Type B pancreatic cell (in vitro differentiated cells): ENCODE measurements around the gene LTB4R. TPM values are rescaled to one million over a fixed set of nuclear protein-coding genes. Genes with fewer than 3 reads are reported as not detected.

Experiments
- DNase-seq: peaks from one replicate; pipeline ENCODE4 v3.0.0; 2021; ENCODE audit warnings: mixed read lengths; ENCODE audit not compliant: unreplicated experiment; ENCODE audit errors: extremely low spot score
- H3K27ac Mint-ChIP-seq: 2 replicates; pipeline ENCODE4 v1.8.0; 2021; ENCODE audit warnings: mild to moderate bottlenecking, mixed read lengths
- H3K27me3 Mint-ChIP-seq: 2 replicates; pipeline ENCODE4 v1.8.0; 2021; ENCODE audit warnings: mixed read lengths
- H3K36me3 Mint-ChIP-seq: 2 replicates; pipeline ENCODE4 v1.8.0; 2021; ENCODE audit warnings: mixed read lengths
- H3K4me1 Mint-ChIP-seq: one replicate; pipeline ENCODE4 v1.8.0; 2021; ENCODE audit warnings: mixed read lengths; ENCODE audit not compliant: unreplicated experiment
- H3K4me3 Mint-ChIP-seq: 2 replicates; pipeline ENCODE4 v1.8.0; 2021; ENCODE audit warnings: mild to moderate bottlenecking, mixed read lengths
- H3K9me3 Mint-ChIP-seq: 2 replicates; pipeline ENCODE4 v1.8.0; 2021; ENCODE audit warnings: mixed read lengths
- CTCF ChIP-seq: fragments of 200-600 bp; sonication (generic); conservative IDR thresholded peaks from 2 replicates; pipeline ENCODE4 v1.5.0; 2021; ENCODE audit warnings: antibody characterized with exemption, mild to moderate bottlenecking
- total RNA-seq: library from RNA; stranded (reverse); gene quantifications from 2 replicates; pipeline ENCODE4 v1.2.1, GENCODE V29; 2021; ENCODE audit warnings: low replicate concordance

LTB4R gene
- total RNA-seq, 1 donor from 2014 or later = 8.8 TPM

GRCh38 chr14:24285351-24285750 lies 26.0 kb upstream of the LTB4R start:
- no peak for TF ChIP-seq CTCF

GRCh38 chr14:24286996-24287395 lies 24.3 kb upstream of the LTB4R start:
- Mint-ChIP-seq H3K36me3 (peaks cover 3% of the 10 kb centered on the region), H3K27ac (no peak overlapping the region)

More at GRCh38 chr14:24285351-24285750, 26.0 kb upstream of the LTB4R start:
- Mint-ChIP-seq H3K4me3 (no peak overlapping the region), H3K27me3 (no peaks in the 10 kb centered on the region), H3K9me3 (no peaks in the 10 kb centered on the region), H3K27ac (peak overlapping the region; percentile 81), H3K36me3 (no peaks in the 10 kb centered on the region), H3K4me1 (peaks cover 5% of the 10 kb centered on the region)
- no peak for DNase-seq

GRCh38 chr14:24289649-24290280 lies 21.5 kb upstream of the LTB4R start:
- peaks cover 5% of the 10 kb centered on the region for H3K4me1 Mint-ChIP-seq
- H3K36me3 Mint-ChIP-seq = peaks cover 3% of the 10 kb centered on the region
- no peak for TF ChIP-seq CTCF
- H3K27ac Mint-ChIP-seq = no peak overlapping the region
- H3K9me3 Mint-ChIP-seq = no peaks in the 10 kb centered on the region
- DNase-seq = no peak
- H3K27me3 Mint-ChIP-seq = no peaks in the 10 kb centered on the region
- H3K4me3 Mint-ChIP-seq = no peak overlapping the region

More at GRCh38 chr14:24286996-24287395, 24.3 kb upstream of the LTB4R start:
- H3K4me3 Mint-ChIP-seq = no peak overlapping the region
- peaks cover 5% of the 10 kb centered on the region for H3K4me1 Mint-ChIP-seq
- H3K27me3 Mint-ChIP-seq = no peaks in the 10 kb centered on the region
- TF ChIP-seq CTCF = no peak
- no peaks in the 10 kb centered on the region for H3K9me3 Mint-ChIP-seq
- DNase-seq = no peak

- DNase-seq = no peak
- Mint-ChIP-seq H3K4me1 (no peaks in the 10 kb centered on the region), H3K27me3 (no peaks in the 10 kb centered on the region), H3K36me3 (peaks cover 3% of the 10 kb centered on the region), H3K9me3 (no peaks in the 10 kb centered on the region), H3K27ac (no peak overlapping the region), H3K4me3 (no peak overlapping the region)
- TF ChIP-seq CTCF = no peak
These were observed 20.6 kb upstream of the LTB4R start for GRCh38 chr14:24290746-24291145.

- no peak overlapping the region for H3K4me3 Mint-ChIP-seq
- TF ChIP-seq CTCF = no peak
- no peaks in the 10 kb centered on the region for H3K27me3 Mint-ChIP-seq
- no peak for DNase-seq
- H3K9me3 Mint-ChIP-seq = no peaks in the 10 kb centered on the region
- peaks cover 4% of the 10 kb centered on the region for H3K36me3 Mint-ChIP-seq
- peaks cover 2% of the 10 kb centered on the region for H3K4me1 Mint-ChIP-seq
- H3K27ac Mint-ChIP-seq = no peak overlapping the region
These were observed 19.7 kb upstream of the LTB4R start for GRCh38 chr14:24291446-24292117.
